Keratinocyte (primary cell): ENCODE measurements around the gene VCAN. TPM values are rescaled to one million over a fixed set of nuclear protein-coding genes. Genes with fewer than 3 reads are reported as not detected.

Experiments
- DNase-seq: peaks from one replicate; pipeline ENCODE4 v3.0.0-alpha.2; 2011; ENCODE audit warnings: low read depth, missing footprints, low spot score
- FAIRE-seq: peaks from 2 replicates; lab custom pipeline; 2011; peaks lifted over from hg19 to GRCh38; lab: Jason Lieb, UNC
- H2AFZ ChIP-seq: 2 replicates; pipeline ENCODE4 v1.6.0; 2012; ENCODE audit warnings: low read length, control low read depth, inconsistent platforms; ENCODE audit not compliant: control insufficient read depth
- H3K27ac ChIP-seq: 2 replicates; pipeline ENCODE4 v1.5.1; 2011; ENCODE audit warnings: low read length; ENCODE audit not compliant: control insufficient read depth, insufficient read depth
- H3K27me3 ChIP-seq: 3 replicates; pipeline ENCODE4 v1.6.0; 2011; ENCODE audit warnings: low read length; ENCODE audit not compliant: control insufficient read depth, insufficient read depth; ENCODE audit errors: extremely low read depth
- H3K36me3 ChIP-seq, 2 experiments: 2 replicates in 1 of 2; 3 replicates in 1 of 2; pipeline ENCODE4 v1.5.1; 2011; ENCODE audit warnings: low read length in 2 of 2, mild to moderate bottlenecking in 1 of 2; ENCODE audit not compliant: control insufficient read depth in 2 of 2, insufficient read depth in 2 of 2; ENCODE audit errors: extremely low read depth in 1 of 2
- H3K4me1 ChIP-seq: 3 replicates; pipeline ENCODE4 v1.5.1; 2011; ENCODE audit warnings: low read length; ENCODE audit not compliant: control insufficient read depth, insufficient read depth; ENCODE audit errors: extremely low read depth
- H3K4me2 ChIP-seq: 3 replicates; pipeline ENCODE4 v1.6.0; 2011; ENCODE audit warnings: low read depth, low read length; ENCODE audit not compliant: control insufficient read depth, insufficient read depth; ENCODE audit errors: extremely low read depth
- H3K4me3 ChIP-seq, 3 experiments: fragments of 200-600 bp in 1 of 3; sonication (generic) in 1 of 3; 2 replicates in 2 of 3; 3 replicates in 1 of 3; pipeline ENCODE4 v1.5.1; 2011 to 2016; ENCODE audit warnings: low read length in 3 of 3, mild to moderate bottlenecking in 3 of 3, control low read depth in 2 of 3, inconsistent platforms in 1 of 3, low read depth in 1 of 3, mixed read lengths in 1 of 3, mixed run types in 1 of 3, moderate library complexity in 1 of 3; ENCODE audit not compliant: control insufficient read depth in 2 of 3, insufficient read depth in 2 of 3; ENCODE audit errors: extremely low read depth in 1 of 3
- H3K79me2 ChIP-seq: 2 replicates; pipeline ENCODE4 v1.6.0; 2012; ENCODE audit warnings: low read length; ENCODE audit not compliant: control insufficient read depth, insufficient read depth
- H3K9ac ChIP-seq: 3 replicates; pipeline ENCODE4 v1.6.0; 2011; ENCODE audit warnings: low read length; ENCODE audit not compliant: control insufficient read depth, insufficient read depth; ENCODE audit errors: extremely low read depth
- H3K9me1 ChIP-seq: 3 replicates; pipeline ENCODE4 v1.6.0; 2011; ENCODE audit warnings: low read length; ENCODE audit not compliant: control insufficient read depth, insufficient read depth; ENCODE audit errors: extremely low read depth
- H3K9me3 ChIP-seq: 2 replicates; pipeline ENCODE4 v1.5.1; 2012; ENCODE audit warnings: low read depth, low read length; ENCODE audit not compliant: control insufficient read depth
- H4K20me1 ChIP-seq: 3 replicates; pipeline ENCODE4 v1.6.0; 2011; ENCODE audit warnings: low read length; ENCODE audit not compliant: control insufficient read depth, insufficient read depth; ENCODE audit errors: extremely low read depth
- CTCF ChIP-seq, 3 experiments: IDR thresholded peaks in 1 of 3; conservative IDR thresholded peaks in 1 of 3; optimal IDR thresholded peaks in 1 of 3; 2 replicates in 2 of 3; 3 replicates in 1 of 3; pipeline versions ENCODE3 to v1.5.1; 2011; ENCODE audit warnings: low read length in 3 of 3, mild to moderate bottlenecking in 3 of 3, moderate library complexity in 2 of 3, control low read depth in 1 of 3, inconsistent platforms in 1 of 3; ENCODE audit not compliant: insufficient read depth in 2 of 3; ENCODE audit errors: extremely low read depth in 1 of 3
- EZH2 ChIP-seq: IDR thresholded peaks from one replicate; pipeline ENCODE4 v1.6.1; 2012; ENCODE audit warnings: inconsistent platforms, mild to moderate bottlenecking, low read length, moderate library complexity
- dilution Hi-C: fragments of 300-500 bp; cut with MboI; formaldehyde crosslinking; loops from one replicate; pipeline ENCODE4 v1.7.0; 2020; ENCODE audit warnings: low sequenced_read_pairs; ENCODE audit not compliant: extremely low pct_ligation_motif_present
- polyA plus RNA-seq, 5 experiments: library from polyadenylated mRNA; depleted of rRNA in 3 of 5; stranded (reverse) in 3 of 5; stranded (forward) in 1 of 5; unstranded in 1 of 5; fragments of >200 nt; gene quantifications; 1 replicate in 1 of 5; 2 replicates in 3 of 5; 3 replicates in 1 of 5; pipeline versions ENCODE4 v1.2.1 to v1.2.3, GENCODE V29; 2011 to 2012; ENCODE audit warnings: missing spikeins in 2 of 5, low read depth in 1 of 5, low replicate concordance in 1 of 5

VCAN gene
- polyA plus RNA-seq, 1 donor (not counting 4 experiments of a cell fraction or from before 2014, with no cell fraction given) = 1.9 TPM

DNA sequence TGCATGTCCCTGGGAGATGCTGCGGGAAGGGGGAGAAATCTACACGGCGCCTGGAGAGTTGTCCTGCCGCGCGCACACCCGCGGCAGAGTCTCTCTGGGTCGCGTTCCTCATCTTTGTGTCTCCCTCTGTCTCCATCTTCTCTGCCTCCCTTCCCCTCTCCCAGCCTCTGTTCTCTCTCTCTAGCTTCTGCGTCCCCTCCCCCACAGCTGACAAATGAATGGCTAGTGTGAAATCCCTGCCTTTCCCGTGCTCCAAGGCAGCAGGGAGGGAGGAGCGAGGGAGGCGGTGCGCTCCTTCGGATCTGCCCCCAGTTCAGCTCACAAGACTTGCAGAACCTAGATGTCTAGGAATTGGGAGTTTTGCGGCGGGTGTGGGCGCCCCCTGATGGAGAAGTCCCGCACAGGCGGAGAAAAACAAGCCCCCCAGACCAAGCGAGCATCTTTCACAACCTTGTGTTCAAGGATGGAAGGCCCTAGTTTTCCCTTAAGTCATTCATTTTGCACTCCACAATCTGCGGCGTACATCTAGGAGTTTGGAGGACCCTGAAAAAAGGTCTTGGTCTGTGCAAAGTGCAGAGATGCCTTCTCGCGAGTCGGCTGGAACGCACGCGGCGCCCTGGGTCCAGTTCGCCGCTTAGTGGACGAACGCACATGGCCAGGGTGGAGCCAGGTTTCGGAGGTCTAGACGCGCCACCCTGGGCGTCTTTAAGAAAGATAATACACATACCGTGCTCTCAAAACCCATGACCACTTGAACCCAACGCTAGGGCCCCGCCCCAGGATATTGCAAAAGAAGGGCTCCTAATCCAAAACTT lies 2.0 kb downstream of the VCAN start:
- DNase-seq (no peak), FAIRE-seq (peak; percentile 76)
- Histone ChIP-seq H2AFZ (peak overlapping the region; percentile 97), H3K36me3 (no peaks in the 10 kb centered on the region), H3K27me3 (peaks cover 41% of the 10 kb centered on the region), H3K4me1 (peaks cover 41% of the 10 kb centered on the region), H3K9ac (peak overlapping the region; percentile 75), H3K4me2 (peak overlapping the region; percentile 95), H3K9me3 (no peaks in the 10 kb centered on the region), H3K27ac (peak overlapping the region; percentile 71), H3K4me3 (peak overlapping the region; percentile 37 to 83 (median 72)), H3K9me1 (no peaks in the 10 kb centered on the region), H3K79me2 (no peaks in the 10 kb centered on the region), H4K20me1 (no peaks in the 10 kb centered on the region)
- TF ChIP-seq EZH2 (no peak), CTCF (optimal IDR thresholded peaks at IDR 0.05 in 1 of 3, IDR thresholded peaks at IDR 0.05 in 1 of 3, conservative IDR thresholded peaks at IDR 0.05 in 1 of 3; ENCODE audit: extremely low read depth in 1 of 3, insufficient read depth in 2 of 3, low read length in 3 of 3) (peak; percentile 71 to 88 (median 75))
- dilution Hi-C loops = no loop called here

DNA sequence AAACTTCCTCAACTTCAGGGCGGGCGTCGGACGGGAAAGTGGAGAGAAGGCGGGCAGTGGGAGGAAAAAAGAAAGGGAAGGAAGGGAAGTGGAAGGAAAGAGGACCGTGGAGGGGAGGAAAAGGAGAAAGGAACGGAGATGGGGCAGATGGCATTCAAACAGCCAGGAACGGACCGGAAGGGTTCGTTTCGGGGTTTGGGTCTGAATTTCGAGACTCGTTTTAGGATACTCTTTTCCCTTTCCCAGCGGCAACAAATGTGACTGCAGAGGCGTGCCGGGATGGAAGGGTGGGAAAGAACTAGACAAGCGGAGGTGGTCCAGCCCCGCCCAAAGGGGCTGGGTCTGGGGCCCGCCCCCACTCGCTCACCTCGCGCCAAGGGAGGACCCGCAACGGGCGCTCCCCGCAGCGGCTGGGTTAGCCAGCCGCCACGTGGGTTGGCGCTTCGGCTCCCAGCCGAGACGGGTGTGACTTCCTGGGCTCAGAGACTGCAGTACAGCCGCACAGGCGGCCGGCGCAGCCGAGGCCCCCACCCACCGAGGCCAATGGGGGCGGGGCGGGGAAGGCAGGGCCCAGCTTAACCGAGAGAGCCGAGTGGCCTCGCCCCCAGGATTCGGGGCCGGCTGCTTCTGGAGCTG lies 2.7 kb downstream of the VCAN start:
- H3K4me3 ChIP-seq = peak overlapping the region; percentile 37 to 83 (median 72)
- no peaks in the 10 kb centered on the region for H3K79me2 ChIP-seq
- H3K27ac ChIP-seq = peak overlapping the region; percentile 71
- H3K4me1 ChIP-seq = peaks cover 41% of the 10 kb centered on the region
- dilution Hi-C loops = no loop called here
- TF ChIP-seq EZH2 = no peak
- TF ChIP-seq CTCF (optimal IDR thresholded peaks at IDR 0.05 in 1 of 3, IDR thresholded peaks at IDR 0.05 in 1 of 3, conservative IDR thresholded peaks at IDR 0.05 in 1 of 3; ENCODE audit: extremely low read depth in 1 of 3, insufficient read depth in 2 of 3, low read length in 3 of 3) = no peak
- no peaks in the 10 kb centered on the region for H3K36me3 ChIP-seq
- no peaks in the 10 kb centered on the region for H3K9me1 ChIP-seq
- H3K27me3 ChIP-seq = peaks cover 40% of the 10 kb centered on the region
- H4K20me1 ChIP-seq = no peaks in the 10 kb centered on the region
- H3K4me2 ChIP-seq = peak overlapping the region; percentile 95
- DNase-seq (no peak), FAIRE-seq (peak; percentile 52)
- peak overlapping the region; percentile 75 for H3K9ac ChIP-seq
- H3K9me3 ChIP-seq = no peaks in the 10 kb centered on the region
- H2AFZ ChIP-seq = peak overlapping the region; percentile 97
